Activated CD4-positive, alpha-beta memory T cell treated with anti-CD3 and anti-CD28 coated beads, Interleukin-2, amount 10 ng/mL, durations not matched to agents 7 days and 5 days (primary cell): Measurements from ENCODE around the gene ZIC2. TPM values are rescaled to one million over a fixed set of nuclear protein-coding genes. Genes with fewer than 3 reads are reported as not detected.
A peak's percentile ranks its signal among the peaks of the same experiment; 100 is the strongest.

Experiments used
- CTCF ChIA-PET: fragments of 350-600 bp; sonication (Branson Sonifier 250); formaldehyde crosslinking; loops from one replicate; lab custom pipeline; 2021; ENCODE audit warnings: antibody characterized with exemption, inconsistent platforms; lab: Charles Lee
- POLR2A ChIA-PET: fragments of 350-600 bp; sonication (Branson Sonifier 250); formaldehyde crosslinking; loops from one replicate; lab custom pipeline; 2021; ENCODE audit warnings: antibody characterized with exemption; lab: Charles Lee
- DNase-seq: peaks from one replicate; pipeline ENCODE4 v3.0.0-alpha.2; 2020
- H3K27ac Mint-ChIP-seq: one replicate; pipeline ENCODE4 v1.8.0; 2021; ENCODE audit warnings: mild to moderate bottlenecking, mixed read lengths
- H3K27me3 Mint-ChIP-seq: one replicate; pipeline ENCODE4 v1.8.0; 2021; ENCODE audit warnings: mixed read lengths
- H3K36me3 Mint-ChIP-seq: one replicate; pipeline ENCODE4 v1.8.0; 2021; ENCODE audit warnings: low read depth, mixed read lengths
- H3K4me1 Mint-ChIP-seq: one replicate; pipeline ENCODE4 v1.8.0; 2021; ENCODE audit warnings: mixed read lengths
- H3K4me3 Mint-ChIP-seq: one replicate; pipeline ENCODE4 v1.8.0; 2021; ENCODE audit warnings: mild to moderate bottlenecking, mixed read lengths
- H3K9me3 Mint-ChIP-seq: one replicate; pipeline ENCODE4 v1.8.0; 2021; ENCODE audit warnings: mixed read lengths
- total RNA-seq, 2 experiments: library from RNA; stranded (reverse); gene quantifications; one replicate each; pipeline ENCODE4 v1.2.3, GENCODE V29; 2021

ZIC2 gene
- total RNA-seq, 2 experiments from 2014 or later = 0.50 to 1.0 TPM

- Mint-ChIP-seq H3K9me3 (peaks cover 2% of the 10 kb centered on the region), H3K27ac (no peak overlapping the region), H3K27me3 (peaks cover 89% of the 10 kb centered on the region), H3K4me3 (no peak overlapping the region), H3K4me1 (peaks cover 39% of the 10 kb centered on the region), H3K36me3 (peaks cover 29% of the 10 kb centered on the region)
- DNase-seq = no peak
- ChIA-PET CTCF (interaction anchor here (0.7 to 1.3 kb wide), 2 partner anchors 248 to 330 kb away, joined by 3 read pairs; no protein-coding TSS in a partner anchor), POLR2A (interaction anchor here (1.1 kb wide), 1 partner anchor 9 kb away, joined by 4 read pairs; no protein-coding TSS in a partner anchor)
Measured at GRCh38 chr13:99987154-99988019, 5.8 kb downstream of the ZIC2 start.

- no peak for DNase-seq
- CTCF ChIA-PET = interaction anchor here (0.8 to 1.5 kb wide), 2 partner anchors 245 to 247 kb away, joined by 3 to 4 read pairs; no protein-coding TSS in a partner anchor
- POLR2A ChIA-PET = interaction anchor here (1.4 kb wide), 1 partner anchor 28 kb away, joined by 3 read pairs; no protein-coding TSS in a partner anchor
- Mint-ChIP-seq H3K27me3 (peaks cover 89% of the 10 kb centered on the region), H3K27ac (peak overlapping the region; percentile 49), H3K4me3 (no peak overlapping the region), H3K9me3 (peaks cover 2% of the 10 kb centered on the region), H3K4me1 (peaks cover 37% of the 10 kb centered on the region), H3K36me3 (peaks cover 24% of the 10 kb centered on the region)
Measured at GRCh38 chr13:99988529-99989275, 7.1 kb downstream of the ZIC2 start.

GRCh38 chr13:99989276-99990125 is 7.9 kb downstream of the ZIC2 start:
- H3K4me3 Mint-ChIP-seq = peak overlapping the region; percentile 28
- POLR2A ChIA-PET = interaction anchor here (1.4 kb wide), 1 partner anchor 29 kb away, joined by 3 read pairs; no protein-coding TSS in a partner anchor

GRCh38 chr13:99990126-99990977 is 8.8 kb downstream of the ZIC2 start:
- H3K4me3 Mint-ChIP-seq = peak overlapping the region; percentile 28
- no peak for DNase-seq
- H3K27me3 Mint-ChIP-seq = peaks cover 93% of the 10 kb centered on the region
- H3K9me3 Mint-ChIP-seq = peaks cover 2% of the 10 kb centered on the region
- peak overlapping the region; percentile 26 for H3K27ac Mint-ChIP-seq
- POLR2A ChIA-PET = interaction anchor here (1.4 kb wide), 1 partner anchor 30 kb away, joined by 3 read pairs; no protein-coding TSS in a partner anchor
- H3K36me3 Mint-ChIP-seq = peaks cover 15% of the 10 kb centered on the region
- H3K4me1 Mint-ChIP-seq = peaks cover 33% of the 10 kb centered on the region
- CTCF ChIA-PET = interaction anchor here (1.5 kb wide), 1 partner anchor 244 kb away, joined by 3 read pairs; no protein-coding TSS in a partner anchor

More at GRCh38 chr13:99989276-99990125, 7.9 kb downstream of the ZIC2 start:
- peaks cover 34% of the 10 kb centered on the region for H3K4me1 Mint-ChIP-seq
- peak overlapping the region; percentile 25 for H3K27ac Mint-ChIP-seq
- peaks cover 88% of the 10 kb centered on the region for H3K27me3 Mint-ChIP-seq
- H3K9me3 Mint-ChIP-seq = peaks cover 2% of the 10 kb centered on the region
- H3K36me3 Mint-ChIP-seq = peaks cover 16% of the 10 kb centered on the region
- CTCF ChIA-PET = interaction anchor here (0.8 to 1.5 kb wide), 2 partner anchors 245 to 246 kb away, joined by 3 to 4 read pairs; no protein-coding TSS in a partner anchor
- no peak for DNase-seq

- CTCF ChIA-PET = no interaction called here
- POLR2A ChIA-PET = interaction anchor here (1.9 kb wide), 1 partner anchor 333 kb away, joined by 4 read pairs; no protein-coding TSS in a partner anchor
- Mint-ChIP-seq H3K4me1 (peaks cover 35% of the 10 kb centered on the region), H3K27ac (no peak overlapping the region), H3K36me3 (peaks cover 11% of the 10 kb centered on the region), H3K27me3 (peaks cover 95% of the 10 kb centered on the region), H3K4me3 (no peak overlapping the region), H3K9me3 (peaks cover 2% of the 10 kb centered on the region)
- no peak for DNase-seq
Measured at GRCh38 chr13:99991013-99991827, 9.6 kb downstream of the ZIC2 start.

GRCh38 chr13:99991828-99992775 is 10.5 kb downstream of the ZIC2 start:
- Mint-ChIP-seq H3K27ac (no peak overlapping the region), H3K36me3 (peaks cover 10% of the 10 kb centered on the region), H3K4me1 (peaks cover 34% of the 10 kb centered on the region), H3K27me3 (peaks cover 95% of the 10 kb centered on the region), H3K4me3 (no peak overlapping the region), H3K9me3 (peaks cover 2% of the 10 kb centered on the region)
- POLR2A ChIA-PET = interaction anchor here (1.9 kb wide), 1 partner anchor 334 kb away, joined by 4 read pairs; no protein-coding TSS in a partner anchor
- no peak for DNase-seq
- CTCF ChIA-PET = interaction anchor here (0.8 to 1.5 kb wide), 4 partner anchors 14 to 1136 kb away, joined by 3 to 5 read pairs (median 4); no protein-coding TSS in a partner anchor

GRCh38 chr13:99992949-99993351 is 11.4 kb downstream of the ZIC2 start:
- CTCF ChIA-PET = interaction anchor here (0.8 to 1.5 kb wide), 4 partner anchors 15 to 1135 kb away, joined by 3 to 5 read pairs (median 4); no protein-coding TSS in a partner anchor
- no peak for DNase-seq
- POLR2A ChIA-PET = interaction anchor here (1.9 kb wide), 1 partner anchor 335 kb away, joined by 4 read pairs; no protein-coding TSS in a partner anchor
- H3K9me3 Mint-ChIP-seq = peaks cover 2% of the 10 kb centered on the region
- H3K4me3 Mint-ChIP-seq = no peak overlapping the region
- peaks cover 30% of the 10 kb centered on the region for H3K4me1 Mint-ChIP-seq
- no peak overlapping the region for H3K27ac Mint-ChIP-seq
- peaks cover 8% of the 10 kb centered on the region for H3K36me3 Mint-ChIP-seq
- H3K27me3 Mint-ChIP-seq = peaks cover 86% of the 10 kb centered on the region

- Mint-ChIP-seq H3K9me3 (peaks cover 2% of the 10 kb centered on the region), H3K4me1 (peaks cover 29% of the 10 kb centered on the region), H3K27me3 (peaks cover 86% of the 10 kb centered on the region), H3K36me3 (peaks cover 11% of the 10 kb centered on the region), H3K4me3 (no peak overlapping the region), H3K27ac (no peak overlapping the region)
- ChIA-PET POLR2A (no interaction called here), CTCF (interaction anchor here (1.1 kb wide), 1 partner anchor 16 kb away, joined by 3 read pairs; no protein-coding TSS in a partner anchor)
- DNase-seq = no peak
Measured at GRCh38 chr13:99993660-99994637, 12.4 kb downstream of the ZIC2 start.

- ChIA-PET CTCF (no interaction called here), POLR2A (no interaction called here)
- Mint-ChIP-seq H3K27ac (no peak overlapping the region), H3K27me3 (peaks cover 85% of the 10 kb centered on the region), H3K4me3 (no peak overlapping the region), H3K9me3 (peaks cover 2% of the 10 kb centered on the region), H3K4me1 (peaks cover 23% of the 10 kb centered on the region), H3K36me3 (peaks cover 11% of the 10 kb centered on the region)
- DNase-seq = no peak
Measured at GRCh38 chr13:99994638-99995020, 13.0 kb downstream of the ZIC2 start.
